ENCODE measurements around the gene RAPGEF3.

Gene RAPGEF3

DNA sequence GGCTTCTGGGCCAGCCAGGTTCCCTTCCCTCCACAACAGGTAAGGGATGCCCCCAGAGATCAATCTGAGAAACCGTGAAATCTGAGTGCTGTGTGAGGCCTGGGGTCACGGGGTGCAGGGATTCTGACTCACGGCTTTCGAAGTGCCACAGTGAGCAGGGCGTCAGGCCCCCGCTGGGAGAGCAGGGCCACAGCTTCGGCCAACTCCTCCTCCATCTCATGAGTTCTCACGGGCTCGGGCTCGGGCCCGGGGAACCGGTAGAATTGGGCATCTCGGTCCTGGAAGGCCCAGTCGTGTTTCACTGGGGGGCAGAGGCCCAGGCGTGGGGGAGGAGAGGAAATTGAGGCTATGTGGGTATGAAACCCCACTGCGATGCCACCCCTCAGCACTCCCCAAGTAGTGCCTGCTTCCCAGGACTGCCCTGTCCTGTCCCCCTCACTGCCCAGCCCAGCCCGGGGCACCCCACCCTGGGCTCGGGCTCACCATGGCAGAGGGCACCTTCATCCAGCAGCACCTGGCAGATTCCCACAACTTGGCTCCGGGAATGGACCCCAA is 7.7 kb downstream of the RAPGEF3 start:
- H3K4me3 ChIP-seq (ENCODE audit: low read depth, low read length): no peak overlapping the region
- DNase-seq (ENCODE audit: low read depth): no peak
- TF ChIP-seq, protein P1, sequence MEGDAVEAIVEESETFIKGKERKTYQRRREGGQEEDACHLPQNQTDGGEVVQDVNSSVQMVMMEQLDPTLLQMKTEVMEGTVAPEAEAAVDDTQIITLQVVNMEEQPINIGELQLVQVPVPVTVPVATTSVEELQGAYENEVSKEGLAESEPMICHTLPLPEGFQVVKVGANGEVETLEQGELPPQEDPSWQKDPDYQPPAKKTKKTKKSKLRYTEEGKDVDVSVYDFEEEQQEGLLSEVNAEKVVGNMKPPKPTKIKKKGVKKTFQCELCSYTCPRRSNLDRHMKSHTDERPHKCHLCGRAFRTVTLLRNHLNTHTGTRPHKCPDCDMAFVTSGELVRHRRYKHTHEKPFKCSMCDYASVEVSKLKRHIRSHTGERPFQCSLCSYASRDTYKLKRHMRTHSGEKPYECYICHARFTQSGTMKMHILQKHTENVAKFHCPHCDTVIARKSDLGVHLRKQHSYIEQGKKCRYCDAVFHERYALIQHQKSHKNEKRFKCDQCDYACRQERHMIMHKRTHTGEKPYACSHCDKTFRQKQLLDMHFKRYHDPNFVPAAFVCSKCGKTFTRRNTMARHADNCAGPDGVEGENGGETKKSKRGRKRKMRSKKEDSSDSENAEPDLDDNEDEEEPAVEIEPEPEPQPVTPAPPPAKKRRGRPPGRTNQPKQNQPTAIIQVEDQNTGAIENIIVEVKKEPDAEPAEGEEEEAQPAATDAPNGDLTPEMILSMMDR (IDR thresholded peaks at IDR 0.05; ENCODE audit: low read depth, low read length, missing control alignments): no peak
- in situ Hi-C loops (cut with HindIII; ENCODE audit: low sequenced_read_pairs): no loop called here

DNA sequence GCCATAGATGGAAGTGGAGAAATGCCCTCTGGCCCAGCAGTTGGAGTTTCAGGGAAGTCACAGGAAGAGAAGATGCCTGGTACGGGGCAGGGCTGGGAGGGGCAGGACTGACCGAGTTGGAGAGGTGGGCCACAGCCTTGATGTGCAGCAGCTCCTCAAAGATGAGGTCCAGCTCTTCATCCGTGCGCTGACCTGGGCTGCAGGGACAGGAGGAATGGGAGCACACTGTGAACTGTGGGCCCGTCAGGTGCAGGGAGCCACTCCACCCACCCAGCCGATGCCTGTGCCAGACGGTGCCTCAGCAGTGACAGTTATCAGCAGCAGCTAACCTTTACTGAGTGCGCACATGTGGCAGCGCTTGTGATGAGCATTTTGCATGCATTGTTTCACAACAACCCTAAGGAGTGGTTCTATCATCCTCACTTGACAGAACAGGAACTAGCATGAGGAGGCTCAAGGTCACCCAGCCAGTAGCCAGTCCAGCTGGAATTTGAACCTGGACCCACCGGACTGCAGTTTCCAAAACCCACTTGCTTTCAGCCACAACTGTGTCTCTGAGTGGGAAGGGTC is 8.4 kb downstream of the RAPGEF3 start:
- in situ Hi-C loops (cut with HindIII; ENCODE audit: low sequenced_read_pairs): no loop called here
- DNase-seq (ENCODE audit: low read depth): no peak
- TF ChIP-seq, protein P1 (IDR thresholded peaks at IDR 0.05; ENCODE audit: low read depth, low read length, missing control alignments): no peak
- H3K4me3 ChIP-seq (ENCODE audit: low read depth, low read length): no peak overlapping the region

DNA sequence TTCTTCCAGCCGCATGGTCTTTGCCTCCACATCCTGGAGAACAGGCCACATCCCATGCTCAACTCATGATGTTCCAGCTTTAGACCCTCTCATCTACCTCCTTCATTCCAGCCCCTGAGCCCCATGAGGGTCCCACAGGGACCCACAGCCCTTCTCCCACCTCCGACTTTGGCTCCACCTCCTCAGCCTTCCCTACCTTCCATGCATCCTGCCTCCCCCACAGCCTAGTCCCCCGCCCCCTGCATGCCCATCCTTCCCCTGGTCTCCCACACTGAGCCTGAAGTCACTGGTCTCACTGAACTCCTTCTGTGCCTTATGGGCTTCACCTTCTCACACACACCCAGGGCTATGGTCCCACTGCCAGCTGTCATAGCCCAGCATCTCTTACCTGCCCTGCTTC is 9.8 kb downstream of the RAPGEF3 start:
- TF ChIP-seq, protein P1 (IDR thresholded peaks at IDR 0.05; ENCODE audit: low read depth, low read length, missing control alignments): no peak

DNA sequence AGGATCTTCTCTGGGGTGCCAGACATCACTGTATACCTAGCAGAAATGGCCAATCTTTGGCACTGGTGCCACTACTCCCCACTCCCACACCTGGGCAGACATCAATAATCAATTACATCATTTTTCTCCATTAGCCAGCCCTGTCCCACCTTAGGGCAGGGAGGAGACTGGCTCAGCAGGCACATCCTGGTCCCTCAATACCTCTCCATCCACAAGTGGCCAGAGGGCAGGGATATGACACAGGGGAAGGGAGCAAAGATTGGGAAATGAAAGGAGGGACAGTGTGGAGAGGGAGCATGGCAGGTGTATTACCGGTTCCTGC is 10.2 kb downstream of the RAPGEF3 start:
- DNase-seq (ENCODE audit: low read depth): no peak
- in situ Hi-C loops (cut with HindIII; ENCODE audit: low sequenced_read_pairs): no loop called here
- TF ChIP-seq, protein P1 (IDR thresholded peaks at IDR 0.05; ENCODE audit: low read depth, low read length, missing control alignments): no peak

More for the DNA sequence above, 9.8 kb downstream of the RAPGEF3 start:
- no peak for DNase-seq (ENCODE audit: low read depth)
- in situ Hi-C loops (cut with HindIII; ENCODE audit: low sequenced_read_pairs): no loop called here
- no peak overlapping the region for H3K4me3 ChIP-seq (ENCODE audit: low read depth, low read length)

DNA sequence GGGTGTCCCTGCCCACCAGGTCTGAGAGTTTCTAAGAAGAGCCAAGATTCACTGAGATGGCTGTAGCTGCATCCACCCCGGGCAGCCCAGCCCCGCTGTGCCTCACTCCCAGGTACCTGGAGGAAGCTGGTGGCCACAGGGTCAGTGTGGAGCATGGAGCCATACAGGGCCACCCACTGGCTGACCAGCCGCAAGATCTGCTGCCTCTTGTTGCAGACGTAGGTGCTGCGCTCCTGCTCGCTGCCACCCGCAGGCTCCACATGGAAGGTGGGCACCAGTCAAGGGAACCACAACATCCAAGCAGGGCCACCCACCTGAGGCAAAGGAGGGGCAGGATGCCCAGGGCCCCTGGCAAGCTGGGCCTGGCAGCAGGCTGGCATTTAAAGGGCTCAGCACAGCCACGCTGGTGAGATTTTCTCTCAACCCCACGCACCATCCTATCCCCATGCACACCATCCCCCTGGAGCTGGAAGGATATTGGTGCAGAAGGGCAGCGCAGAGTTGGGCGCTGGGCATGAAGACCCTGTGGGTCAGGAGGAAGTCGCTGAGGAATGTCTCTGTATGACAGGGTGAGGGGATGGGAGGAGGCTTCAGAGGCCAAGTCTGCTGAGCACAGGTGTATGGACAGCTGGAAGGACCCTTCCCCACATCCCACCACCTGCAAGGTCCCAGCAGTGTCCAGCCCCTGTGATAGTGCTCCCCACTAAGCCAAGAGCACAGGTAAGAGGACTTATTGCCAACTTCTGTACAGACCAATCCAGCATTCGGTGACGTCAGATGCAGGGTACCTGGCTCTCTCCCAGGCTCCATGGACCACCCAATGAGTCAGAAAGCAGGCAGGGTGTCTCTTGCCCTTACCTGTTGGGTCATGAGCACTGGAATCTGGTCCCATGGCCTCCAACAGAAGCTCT is 10.8 kb downstream of the RAPGEF3 start:
- H3K4me3 ChIP-seq (ENCODE audit: low read depth, low read length): no peak overlapping the region
- in situ Hi-C loops (cut with HindIII; ENCODE audit: low sequenced_read_pairs): no loop called here
- no peak for DNase-seq (ENCODE audit: low read depth)
- TF ChIP-seq, protein P1 (IDR thresholded peaks at IDR 0.05; ENCODE audit: low read depth, low read length, missing control alignments): no peak

More for the DNA sequence above, 10.2 kb downstream of the RAPGEF3 start:
- H3K4me3 ChIP-seq (ENCODE audit: low read depth, low read length): no peak overlapping the region

DNA sequence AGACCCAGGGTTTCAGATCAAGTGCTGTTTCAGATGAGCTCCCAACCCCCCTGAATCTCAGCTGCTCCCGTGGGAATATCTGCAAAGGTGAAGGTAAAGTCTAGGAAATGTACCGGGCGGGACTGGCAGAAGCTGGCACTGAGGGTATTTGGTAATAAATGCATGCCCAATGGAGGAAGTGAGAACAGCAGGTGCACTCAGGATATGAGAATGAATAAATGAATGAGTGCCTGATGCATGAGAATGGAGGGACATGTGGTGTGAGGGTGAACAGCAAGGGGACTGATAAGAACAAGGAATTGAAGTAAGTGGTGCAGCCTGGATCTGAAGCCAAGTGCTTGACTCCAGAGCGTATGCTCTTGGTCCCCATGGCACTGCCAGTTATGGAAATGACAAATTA is 11.6 kb downstream of the RAPGEF3 start:
- no peak overlapping the region for H3K4me3 ChIP-seq (ENCODE audit: low read depth, low read length)
- TF ChIP-seq, protein P1 (IDR thresholded peaks at IDR 0.05; ENCODE audit: low read depth, low read length, missing control alignments): no peak
- in situ Hi-C loops (cut with HindIII; ENCODE audit: low sequenced_read_pairs): no loop called here
- DNase-seq (ENCODE audit: low read depth): no peak

Measured in astrocyte of the cerebellum (primary cell).